ENCODE measurements around the gene NOTCH4. TPM values are rescaled to one million over a fixed set of nuclear protein-coding genes. Genes with fewer than 3 reads are reported as not detected.

Gene NOTCH4
- total and polyA plus RNA-seq, 9 of the 15 experiments (the other 6 are each of a cell fraction or from before 2014, with no cell fraction given) = 0.24 to 4.3 (median 1.7) TPM

DNA sequence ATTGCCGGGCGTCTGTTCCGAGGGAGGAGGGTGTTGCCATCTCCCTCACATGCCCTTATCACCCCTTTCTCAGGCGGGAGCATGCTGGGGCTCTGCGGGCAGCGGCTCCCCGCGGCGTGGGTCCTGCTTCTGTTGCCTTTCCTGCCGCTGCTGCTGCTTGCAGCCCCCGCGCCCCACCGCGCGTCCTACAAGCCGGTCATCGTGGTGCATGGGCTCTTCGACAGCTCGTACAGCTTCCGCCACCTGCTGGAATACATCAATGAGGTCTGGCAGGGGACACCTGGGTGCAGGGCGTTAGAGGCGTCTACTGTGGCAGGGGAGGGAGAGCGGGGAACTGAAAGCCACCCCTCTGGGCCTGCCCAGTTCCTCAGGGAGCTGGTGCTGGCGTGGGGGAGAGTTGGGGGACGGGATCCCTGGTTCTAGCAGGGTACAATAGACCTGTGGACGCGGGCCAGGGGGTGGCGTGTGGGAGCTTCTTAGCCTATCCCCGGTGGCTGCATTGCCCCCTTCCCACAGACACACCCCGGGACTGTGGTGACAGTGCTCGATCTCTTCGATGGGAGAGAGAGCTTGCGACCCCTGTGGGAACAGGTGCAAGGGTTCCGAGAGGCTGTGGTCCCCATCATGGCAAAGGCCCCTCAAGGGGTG is 69.2 kb downstream of the NOTCH4 start (continued):
- TF ChIP-seq, protein P1, sequence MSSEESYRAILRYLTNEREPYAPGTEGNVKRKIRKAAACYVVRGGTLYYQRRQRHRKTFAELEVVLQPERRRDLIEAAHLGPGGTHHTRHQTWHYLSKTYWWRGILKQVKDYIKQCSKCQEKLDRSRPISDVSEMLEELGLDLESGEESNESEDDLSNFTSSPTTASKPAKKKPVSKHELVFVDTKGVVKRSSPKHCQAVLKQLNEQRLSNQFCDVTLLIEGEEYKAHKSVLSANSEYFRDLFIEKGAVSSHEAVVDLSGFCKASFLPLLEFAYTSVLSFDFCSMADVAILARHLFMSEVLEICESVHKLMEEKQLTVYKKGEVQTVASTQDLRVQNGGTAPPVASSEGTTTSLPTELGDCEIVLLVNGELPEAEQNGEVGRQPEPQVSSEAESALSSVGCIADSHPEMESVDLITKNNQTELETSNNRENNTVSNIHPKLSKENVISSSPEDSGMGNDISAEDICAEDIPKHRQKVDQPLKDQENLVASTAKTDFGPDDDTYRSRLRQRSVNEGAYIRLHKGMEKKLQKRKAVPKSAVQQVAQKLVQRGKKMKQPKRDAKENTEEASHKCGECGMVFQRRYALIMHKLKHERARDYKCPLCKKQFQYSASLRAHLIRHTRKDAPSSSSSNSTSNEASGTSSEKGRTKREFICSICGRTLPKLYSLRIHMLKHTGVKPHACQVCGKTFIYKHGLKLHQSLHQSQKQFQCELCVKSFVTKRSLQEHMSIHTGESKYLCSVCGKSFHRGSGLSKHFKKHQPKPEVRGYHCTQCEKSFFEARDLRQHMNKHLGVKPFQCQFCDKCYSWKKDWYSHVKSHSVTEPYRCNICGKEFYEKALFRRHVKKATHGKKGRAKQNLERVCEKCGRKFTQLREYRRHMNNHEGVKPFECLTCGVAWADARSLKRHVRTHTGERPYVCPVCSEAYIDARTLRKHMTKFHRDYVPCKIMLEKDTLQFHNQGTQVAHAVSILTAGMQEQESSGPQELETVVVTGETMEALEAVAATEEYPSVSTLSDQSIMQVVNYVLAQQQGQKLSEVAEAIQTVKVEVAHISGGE (CRISPR knock-in tag; IDR thresholded peaks at IDR 0.05) = no peak
- TF ChIP-seq CEBPG (CRISPR knock-in tag; IDR thresholded peaks at IDR 0.05) (no peak), CEBPG (tag; conservative IDR thresholded peaks at IDR 0.05 in 1 of 2, IDR thresholded peaks at IDR 0.05 in 1 of 2) (no peak), DPF2 (IDR thresholded peaks at IDR 0.05) (peak; percentile 45; the same call in 1 of the 2 replicates), PTRF (tag; IDR thresholded peaks at IDR 0.05) (no peak), TAF9B (IDR thresholded peaks at IDR 0.05; ENCODE audit: partially characterized antibody) (no peak), FUS (optimal IDR thresholded peaks at IDR 0.05; ENCODE audit: low read depth, low read length) (no peak), EP400 (IDR thresholded peaks at IDR 0.05) (peak; percentile 82), RBBP5 (IDR thresholded peaks at IDR 0.05; ENCODE audit: borderline replicate concordance, insufficient read depth, low read length, poor library complexity, severe bottlenecking) (peak; percentile 88), SIN3A (IDR thresholded peaks at IDR 0.05; ENCODE audit: borderline replicate concordance in 2 of 2, control insufficient read depth in 1 of 2, low read depth in 2 of 2, low read length in 2 of 2) (peak; percentile 32 to 78; a peak in 2 of 4 replicates), PBX2 (CRISPR knock-in tag; IDR thresholded peaks at IDR 0.05; ENCODE audit: low read depth) (no peak), PBX2 (tag; conservative IDR thresholded peaks at IDR 0.05; ENCODE audit: low read depth) (no peak), CC2D1A (IDR thresholded peaks at IDR 0.05) (peak; percentile 73), SAP30 (IDR thresholded peaks at IDR 0.05; ENCODE audit: borderline replicate concordance, insufficient read depth, low read depth, low read length, poor library complexity, severe bottlenecking) (peak; percentile 88), ELF2 (CRISPR knock-in tag; IDR thresholded peaks at IDR 0.05) (peak; percentile 72), POLR2G (IDR thresholded peaks at IDR 0.05; ENCODE audit: low read depth, low read length) (peak; percentile 85), RAD21 (CRISPR knock-in tag; conservative IDR thresholded peaks at IDR 0.05 in 1 of 2, IDR thresholded peaks at IDR 0.05 in 1 of 2) (peak; percentile 90 to 93), MAZ (CRISPR knock-in tag; conservative IDR thresholded peaks at IDR 0.05 in 1 of 2, IDR thresholded peaks at IDR 0.05 in 1 of 2) (peak; percentile 63 to 74; a peak in 2 of 4 replicates)
- TF ChIP-seq, protein P2, sequence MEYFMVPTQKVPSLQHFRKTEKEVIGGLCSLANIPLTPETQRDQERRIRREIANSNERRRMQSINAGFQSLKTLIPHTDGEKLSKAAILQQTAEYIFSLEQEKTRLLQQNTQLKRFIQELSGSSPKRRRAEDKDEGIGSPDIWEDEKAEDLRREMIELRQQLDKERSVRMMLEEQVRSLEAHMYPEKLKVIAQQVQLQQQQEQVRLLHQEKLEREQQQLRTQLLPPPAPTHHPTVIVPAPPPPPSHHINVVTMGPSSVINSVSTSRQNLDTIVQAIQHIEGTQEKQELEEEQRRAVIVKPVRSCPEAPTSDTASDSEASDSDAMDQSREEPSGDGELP (CRISPR knock-in tag; IDR thresholded peaks at IDR 0.05; ENCODE audit: borderline replicate concordance) = peak; percentile 71; the same call in 1 of the 2 replicates

Data from K562 (cell line).